Endothelial cell of umbilical vein (primary cell): ENCODE results near the gene RSPH6A. TPM values are rescaled to one million over a fixed set of nuclear protein-coding genes. Genes with fewer than 3 reads are reported as not detected.

Source experiments
- BruUV-seq: library from RNA; stranded (reverse); fragments of 400-500 nt; replicated peaks from 2 replicates; lab custom pipeline; 2021; lab: Mats Ljungman, UMichigan
- CTCF ChIA-PET: fragments of 300-600, 350-600 bp; sonication (Branson Sonifier 250); formaldehyde crosslinking; loops from one replicate; lab custom pipeline; 2021; ENCODE audit warnings: antibody characterized with exemption, inconsistent platforms; lab: Charles Lee
- POLR2A ChIA-PET: fragments of 300-600, 350-600 bp; sonication (Branson Sonifier 250); formaldehyde crosslinking; loops from one replicate; lab custom pipeline; 2021; ENCODE audit warnings: antibody characterized with exemption, inconsistent platforms; lab: Charles Lee
- DNase-seq: peaks from one replicate; pipeline ENCODE4 v3.0.0-alpha.2; 2011; ENCODE audit warnings: low read depth, low spot score
- FAIRE-seq: peaks from 2 replicates; lab custom pipeline; 2011; peaks lifted over from hg19 to GRCh38; lab: Jason Lieb, UNC
- H2AFZ ChIP-seq: 2 replicates; pipeline ENCODE4 v1.6.0; 2012; ENCODE audit warnings: low read depth, low read length, control low read depth, inconsistent platforms
- H3K27ac ChIP-seq: 2 replicates; pipeline ENCODE4 v1.5.1; 2011; ENCODE audit warnings: low read depth, mild to moderate bottlenecking, control low read depth, low read length, moderate library complexity; ENCODE audit not compliant: insufficient read depth
- H3K27me3 ChIP-seq, 2 experiments: 2 replicates each; pipeline versions ENCODE4 v1.6.0 to v1.6.1; 2011; ENCODE audit warnings: low read length in 2 of 2, mixed read lengths in 1 of 2; ENCODE audit not compliant: control insufficient read depth in 2 of 2, insufficient read depth in 2 of 2
- H3K36me3 ChIP-seq, 2 experiments: 2 replicates in 1 of 2; 3 replicates in 1 of 2; pipeline ENCODE4 v1.5.1; 2011; ENCODE audit warnings: low read length in 2 of 2, mild to moderate bottlenecking in 1 of 2, moderate library complexity in 1 of 2; ENCODE audit not compliant: control insufficient read depth in 2 of 2, insufficient read depth in 2 of 2; ENCODE audit errors: extremely low read depth in 1 of 2
- H3K4me1 ChIP-seq: 3 replicates; pipeline ENCODE4 v1.5.1; 2011; ENCODE audit warnings: mild to moderate bottlenecking, low read length; ENCODE audit not compliant: control insufficient read depth, insufficient read depth; ENCODE audit errors: extremely low read depth
- H3K4me2 ChIP-seq: 2 replicates; pipeline ENCODE4 v1.6.1; 2011; ENCODE audit warnings: low read length, control low read depth, mixed read lengths; ENCODE audit not compliant: insufficient read depth
- H3K4me3 ChIP-seq, 3 experiments: fragments of 200-600 bp in 1 of 3; sonication (generic), shearing (Covaris generic) in 1 of 3; replicated peaks in 1 of 3; 2 replicates each; pipeline ENCODE4 v1.5.1; 2011 to 2016; ENCODE audit warnings: control low read depth in 3 of 3, low read length in 3 of 3, mild to moderate bottlenecking in 2 of 3, inconsistent platforms in 1 of 3, low read depth in 1 of 3, moderate library complexity in 1 of 3; ENCODE audit not compliant: insufficient read depth in 1 of 3
- H3K79me2 ChIP-seq: 2 replicates; pipeline ENCODE4 v1.6.0; 2012; ENCODE audit warnings: low read length, inconsistent platforms; ENCODE audit not compliant: control insufficient read depth, insufficient read depth
- H3K9ac ChIP-seq: replicated peaks from 2 replicates; pipeline ENCODE3; 2011; ENCODE audit warnings: low read length, control low read depth; ENCODE audit not compliant: insufficient read depth; ENCODE audit errors: extremely low read depth
- H3K9me1 ChIP-seq: replicated peaks from 3 replicates; pipeline ENCODE4 v1.6.0; 2011; ENCODE audit warnings: mild to moderate bottlenecking, low read length; ENCODE audit not compliant: control insufficient read depth, insufficient read depth; ENCODE audit errors: extremely low read depth
- H3K9me3 ChIP-seq: replicated peaks from 2 replicates; pipeline ENCODE4 v1.5.1; 2012; ENCODE audit warnings: low read length, inconsistent platforms; ENCODE audit not compliant: control insufficient read depth, insufficient read depth
- H4K20me1 ChIP-seq: replicated peaks from 2 replicates; pipeline ENCODE3; 2011; ENCODE audit warnings: mild to moderate bottlenecking, low read length; ENCODE audit not compliant: control insufficient read depth, insufficient read depth; ENCODE audit errors: extremely low read depth
- EZH2 ChIP-seq: IDR thresholded peaks from 2 replicates; pipeline ENCODE4 v1.6.1; 2012; ENCODE audit warnings: borderline replicate concordance, low read depth, mild to moderate bottlenecking, moderate library complexity, low read length, inconsistent platforms; ENCODE audit not compliant: severe bottlenecking
- FOS ChIP-seq: IDR thresholded peaks from 2 replicates; pipeline ENCODE4 v1.6.1; 2011; ENCODE audit warnings: mild to moderate bottlenecking, low read length, moderate library complexity, borderline replicate concordance; ENCODE audit not compliant: insufficient read depth
- GATA2 ChIP-seq: IDR thresholded peaks from 2 replicates; pipeline ENCODE4 v1.7.0; 2011; ENCODE audit warnings: low read depth, mild to moderate bottlenecking, moderate library complexity, mixed read lengths, low read length; ENCODE audit not compliant: insufficient read length, insufficient read depth
- JUN ChIP-seq: IDR thresholded peaks from 2 replicates; pipeline ENCODE4 v1.6.1; 2011; ENCODE audit warnings: borderline replicate concordance, low read depth; ENCODE audit not compliant: insufficient read length, insufficient read depth
- MAX ChIP-seq: IDR thresholded peaks from 2 replicates; pipeline ENCODE4 v1.6.1; 2011; ENCODE audit not compliant: insufficient read depth, insufficient read length
- MYC ChIP-seq: IDR thresholded peaks from one replicate; pipeline ENCODE4 v1.6.1; 2011; ENCODE audit warnings: mild to moderate bottlenecking, low read depth, low read length
- POLR2A ChIP-seq: IDR thresholded peaks from 2 replicates; pipeline ENCODE4 v1.6.1; 2012; ENCODE audit warnings: low read depth, mild to moderate bottlenecking, control low read depth, low read length
- POLR2AphosphoS5 ChIP-seq: IDR thresholded peaks from 2 replicates; pipeline ENCODE4 v1.6.1; 2012; ENCODE audit warnings: low read depth, mild to moderate bottlenecking, control low read depth, low read length, moderate library complexity; ENCODE audit not compliant: insufficient read depth
- dilution Hi-C: fragments of 300-500 bp; cut with MboI; formaldehyde crosslinking; loops from one replicate; pipeline ENCODE4 v1.15.0; 2019; ENCODE audit warnings: low sequenced_read_pairs; ENCODE audit not compliant: extremely low pct_ligation_motif_present
- intact Hi-C: fragments of 100-400 bp; cut with micrococcal nuclease; formaldehyde crosslinking; loops from one replicate; pipeline ENCODE4 v1.10.0; 2022
- polyA plus RNA-seq, 4 experiments: library from polyadenylated mRNA; depleted of rRNA in 3 of 4; stranded (reverse) in 3 of 4; unstranded in 1 of 4; fragments of >200 nt; gene quantifications; 2 replicates each; pipeline versions ENCODE4 v1.2.1 to v1.2.3, GENCODE V29; 2011 to 2012; ENCODE audit warnings: missing spikeins in 1 of 4
- total RNA-seq: library from RNA; stranded (reverse); gene quantifications from 2 replicates; pipeline ENCODE4 v1.2.3, GENCODE V29; 2021

RSPH6A gene
- total and polyA plus RNA-seq, 2 donors (not counting 3 experiments of a cell fraction or from before 2014, with no cell fraction given): 0.03 to 0.62 TPM

GRCh38 chr19:45828523-45828922 lies 13.4 kb upstream of the RSPH6A start:
- Histone ChIP-seq H4K20me1 (no peaks in the 10 kb centered on the region), H3K4me3 (no peak overlapping the region), H3K4me1 (no peaks in the 10 kb centered on the region), H3K4me2 (no peak overlapping the region), H3K27me3 (no peaks in the 10 kb centered on the region), H3K9me3 (no peaks in the 10 kb centered on the region), H3K79me2 (no peaks in the 10 kb centered on the region), H3K9me1 (no peaks in the 10 kb centered on the region), H3K36me3 (peaks cover 12 to 68% of the 10 kb centered on the region in 2 experiments), H3K27ac (no peak overlapping the region), H2AFZ (no peak overlapping the region), H3K9ac (no peak overlapping the region)
- ChIA-PET CTCF (interaction anchor here (4.1 kb wide), 1 partner anchor 11 kb away, joined by 35 read pairs; no protein-coding TSS in a partner anchor), POLR2A (no interaction called here)
- intact Hi-C loops (no loop called here), dilution Hi-C loops (no loop called here)
- TF ChIP-seq EZH2: no peak
- no peak for TF ChIP-seq FOS
- no peak for TF ChIP-seq MAX
- TF ChIP-seq POLR2A: no peak
- no peak for TF ChIP-seq MYC
- TF ChIP-seq GATA2: no peak
- TF ChIP-seq JUN: no peak
- no peak for TF ChIP-seq POLR2AphosphoS5
- no TSS peak for BruUV-seq
- FAIRE-seq (no peak), DNase-seq (no peak)
